Neural progenitor cell (in vitro differentiated cells): ENCODE data around the gene CALCA. TPM values are rescaled to one million over a fixed set of nuclear protein-coding genes. Genes with fewer than 3 reads are reported as not detected.
"Not testable (repeated sequence)": the region's sequence is repeated elsewhere in the genome, so short reads cannot be mapped to it uniquely, and the experiment has no call there.

ENCODE experiments used
- DNase-seq: peaks from one replicate; pipeline ENCODE4 v3.0.0-alpha.2; 2016; ENCODE audit warnings: low spot score
- H2AFZ ChIP-seq: fragments of 200-600 bp; sonication (generic); replicated peaks from 2 replicates; pipeline ENCODE4 v1.6.1; 2016; ENCODE audit warnings: antibody characterized with exemption
- H3F3A ChIP-seq: fragments of 200-600 bp; sonication (generic); 2 replicates; pipeline ENCODE4 v1.6.1; 2016; ENCODE audit warnings: antibody characterized with exemption, low read depth
- H3K27ac ChIP-seq: fragments of 200-600 bp; sonication (generic); 2 replicates; pipeline ENCODE4 v1.5.1; 2016; ENCODE audit warnings: mild to moderate bottlenecking
- H3K27me3 ChIP-seq: fragments of 200-600 bp; sonication (generic); 2 replicates; pipeline ENCODE4 v1.6.1; 2016; ENCODE audit warnings: mild to moderate bottlenecking, moderate library complexity
- H3K36me3 ChIP-seq: fragments of 200-600 bp; sonication (generic); 2 replicates; pipeline ENCODE4 v1.5.1; 2016
- H3K4me1 ChIP-seq: fragments of 200-600 bp; sonication (generic); 2 replicates; pipeline ENCODE4 v1.6.1; 2016; ENCODE audit warnings: mixed run types
- H3K4me2 ChIP-seq: fragments of 200-600 bp; sonication (generic); 2 replicates; pipeline ENCODE4 v1.6.1; 2016
- H3K4me3 ChIP-seq: fragments of 200-600 bp; sonication (generic); 2 replicates; pipeline ENCODE4 v1.5.1; 2016
- H3K79me2 ChIP-seq: fragments of 200-600 bp; sonication (generic); 2 replicates; pipeline ENCODE4 v1.6.1; 2016; ENCODE audit warnings: low read depth
- H3K9ac ChIP-seq: fragments of 200-600 bp; sonication (generic); 2 replicates; pipeline ENCODE4 v1.6.1; 2016
- H3K9me3 ChIP-seq: fragments of 200-600 bp; sonication (generic); 2 replicates; pipeline ENCODE4 v1.5.1; 2016; ENCODE audit warnings: low read depth
- H4K20me1 ChIP-seq: fragments of 200-600 bp; sonication (generic); 2 replicates; pipeline ENCODE4 v1.6.1; 2016; ENCODE audit warnings: low read depth
- H3K27ac Mint-ChIP-seq: 3 replicates; pipeline ENCODE4 v1.8.0; 2021; ENCODE audit warnings: mixed read lengths
- H3K27me3 Mint-ChIP-seq: 2 replicates; pipeline ENCODE4 v1.8.0; 2022; ENCODE audit warnings: low read depth, mild to moderate bottlenecking, inconsistent platforms, moderate library complexity, mixed read lengths; ENCODE audit not compliant: insufficient read depth
- H3K36me3 Mint-ChIP-seq: 3 replicates; pipeline ENCODE4 v1.8.0; 2021; ENCODE audit warnings: mixed read lengths
- H3K4me1 Mint-ChIP-seq: 3 replicates; pipeline ENCODE4 v1.8.0; 2021; ENCODE audit warnings: mixed read lengths
- H3K4me3 Mint-ChIP-seq: 3 replicates; pipeline ENCODE4 v1.8.0; 2021; ENCODE audit warnings: mild to moderate bottlenecking, moderate library complexity, mixed read lengths
- H3K9me3 Mint-ChIP-seq: 3 replicates; pipeline ENCODE4 v1.8.0; 2020; ENCODE audit warnings: mixed read lengths
- EZH2 ChIP-seq: fragments of 200-600 bp; sonication (generic); IDR thresholded peaks from 2 replicates; pipeline ENCODE4 v1.6.1; 2017; ENCODE audit warnings: antibody characterized with exemption, mild to moderate bottlenecking, moderate library complexity
- EZH2phosphoT487 ChIP-seq: fragments of 200-600 bp; sonication (generic); IDR thresholded peaks from 2 replicates; pipeline ENCODE4 v1.6.1; 2017; ENCODE audit warnings: antibody characterized with exemption
- total RNA-seq: library from RNA; depleted of rRNA; stranded (reverse); fragments of >200 nt; gene quantifications from 2 replicates; pipeline ENCODE4 v1.2.3, GENCODE V29; 2015; ENCODE audit warnings: low replicate concordance
- TF ChIP-seq, protein P1 (sequence below): fragments of 200-600 bp; sonication (generic); IDR thresholded peaks from 2 replicates; pipeline ENCODE4 v1.5.1; 2017; ENCODE audit warnings: antibody characterized with exemption, mild to moderate bottlenecking

The CALCA gene
- total RNA-seq, 1 donor from 2014 or later = not detected

DNA sequence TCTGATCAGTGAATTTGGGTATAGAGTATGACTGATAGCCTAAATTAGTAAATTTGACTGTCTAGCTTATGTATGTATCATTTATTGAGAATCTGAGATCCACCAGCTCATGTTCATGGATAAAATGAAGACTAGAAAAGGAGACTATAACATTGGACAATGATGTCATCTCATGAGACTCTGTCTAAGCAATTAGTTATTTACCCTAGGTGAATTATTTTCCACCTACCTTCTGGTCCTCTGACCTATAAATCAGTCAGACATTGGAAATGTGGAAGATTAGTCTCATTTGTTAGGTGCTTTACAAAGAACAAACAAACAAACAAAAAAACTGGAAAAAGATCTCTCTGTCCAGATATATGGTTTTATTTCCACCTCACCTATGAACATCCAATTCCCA, 38.7 kb upstream of the CALCA start:
- Mint-ChIP-seq H3K36me3 (no peaks in the 10 kb centered on the region), H3K9me3 (peaks cover 2% of the 10 kb centered on the region), H3K4me3 (no peak overlapping the region), H3K27me3 (no peaks in the 10 kb centered on the region), H3K4me1 (peaks cover 3% of the 10 kb centered on the region), H3K27ac (no peak overlapping the region)
- Histone ChIP-seq H2AFZ (no peak overlapping the region), H3K27me3 (peaks cover 35% of the 10 kb centered on the region), H3F3A (no peaks in the 10 kb centered on the region), H3K4me3 (no peak overlapping the region), H3K9me3 (no peaks in the 10 kb centered on the region), H3K79me2 (no peaks in the 10 kb centered on the region), H4K20me1 (no peaks in the 10 kb centered on the region), H3K9ac (no peak overlapping the region), H3K4me1 (no peaks in the 10 kb centered on the region), H3K27ac (no peak overlapping the region), H3K4me2 (no peak overlapping the region), H3K36me3 (no peaks in the 10 kb centered on the region)
- TF ChIP-seq EZH2phosphoT487 = no peak
- no peak for TF ChIP-seq EZH2
- TF ChIP-seq, protein P1, sequence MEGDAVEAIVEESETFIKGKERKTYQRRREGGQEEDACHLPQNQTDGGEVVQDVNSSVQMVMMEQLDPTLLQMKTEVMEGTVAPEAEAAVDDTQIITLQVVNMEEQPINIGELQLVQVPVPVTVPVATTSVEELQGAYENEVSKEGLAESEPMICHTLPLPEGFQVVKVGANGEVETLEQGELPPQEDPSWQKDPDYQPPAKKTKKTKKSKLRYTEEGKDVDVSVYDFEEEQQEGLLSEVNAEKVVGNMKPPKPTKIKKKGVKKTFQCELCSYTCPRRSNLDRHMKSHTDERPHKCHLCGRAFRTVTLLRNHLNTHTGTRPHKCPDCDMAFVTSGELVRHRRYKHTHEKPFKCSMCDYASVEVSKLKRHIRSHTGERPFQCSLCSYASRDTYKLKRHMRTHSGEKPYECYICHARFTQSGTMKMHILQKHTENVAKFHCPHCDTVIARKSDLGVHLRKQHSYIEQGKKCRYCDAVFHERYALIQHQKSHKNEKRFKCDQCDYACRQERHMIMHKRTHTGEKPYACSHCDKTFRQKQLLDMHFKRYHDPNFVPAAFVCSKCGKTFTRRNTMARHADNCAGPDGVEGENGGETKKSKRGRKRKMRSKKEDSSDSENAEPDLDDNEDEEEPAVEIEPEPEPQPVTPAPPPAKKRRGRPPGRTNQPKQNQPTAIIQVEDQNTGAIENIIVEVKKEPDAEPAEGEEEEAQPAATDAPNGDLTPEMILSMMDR = no peak
- DNase-seq = no peak

DNA sequence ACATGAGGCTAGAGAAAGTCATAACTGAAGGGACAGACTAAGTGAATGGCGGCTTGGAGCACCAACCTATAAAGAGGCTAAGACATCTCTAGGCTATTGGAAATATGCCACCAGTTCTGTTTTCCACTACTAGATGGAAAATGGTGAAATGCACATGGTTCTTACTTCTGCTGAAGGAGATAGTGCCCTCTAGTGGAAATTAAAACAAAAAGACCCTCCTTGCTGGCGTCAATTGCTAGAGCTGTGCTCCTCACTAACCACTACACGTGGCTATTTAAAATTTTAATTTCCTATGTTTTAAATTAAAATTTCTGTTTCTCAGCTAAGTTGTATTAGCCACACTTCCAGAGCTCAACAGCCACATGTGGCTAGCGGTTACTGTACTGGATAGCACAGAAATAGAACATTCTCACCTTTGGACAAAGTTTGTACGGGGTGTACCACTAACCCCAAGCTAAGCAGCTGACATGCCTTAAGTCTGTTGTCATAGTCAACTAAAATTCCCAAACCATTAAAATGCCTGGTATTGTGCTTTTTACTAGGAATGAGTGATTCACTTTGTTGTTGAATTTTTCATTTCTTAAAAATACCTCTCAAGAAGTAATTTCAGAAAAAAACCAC, 34.1 kb upstream of the CALCA start:
- H3K4me3 Mint-ChIP-seq = no peak overlapping the region

DNA sequence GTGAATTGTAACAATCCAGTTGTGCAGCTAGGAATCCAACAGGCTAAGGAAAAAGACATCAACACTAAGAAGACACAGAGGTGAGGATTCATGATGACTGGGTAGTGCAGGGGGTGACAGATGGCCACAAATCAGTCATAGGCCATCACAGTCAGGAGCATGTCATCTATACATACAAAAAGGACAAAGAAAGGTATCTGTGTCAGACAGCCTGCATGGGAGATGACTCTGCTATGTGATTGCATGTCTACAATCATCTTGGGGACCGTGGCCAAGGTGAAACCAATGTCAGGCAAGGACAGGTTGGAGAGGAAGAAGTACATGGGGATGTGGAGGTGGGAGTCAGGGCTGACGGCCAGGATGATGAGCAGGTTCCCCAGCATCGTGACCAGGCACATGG, 16.0 kb upstream of the CALCA start:
- not testable (repeated sequence) for H3K4me3 ChIP-seq, H2AFZ ChIP-seq, H4K20me1 ChIP-seq, H3K36me3 ChIP-seq, H3K27ac ChIP-seq, H3K36me3 Mint-ChIP-seq, H3K27me3 Mint-ChIP-seq, H3K4me3 Mint-ChIP-seq, H3K4me1 ChIP-seq, H3K9ac ChIP-seq, H3K27ac Mint-ChIP-seq, H3K79me2 ChIP-seq, DNase-seq, H3K9me3 ChIP-seq, H3K4me1 Mint-ChIP-seq, H3K9me3 Mint-ChIP-seq, H3K4me2 ChIP-seq, H3F3A ChIP-seq
- peaks cover 16% of the 10 kb centered on the region for H3K27me3 ChIP-seq

More for the DNA sequence above, 34.1 kb upstream of the CALCA start:
- H3K36me3 Mint-ChIP-seq = no peaks in the 10 kb centered on the region
- Histone ChIP-seq H3K9ac (no peak overlapping the region), H3K27me3 (peaks cover 58% of the 10 kb centered on the region), H3K36me3 (no peaks in the 10 kb centered on the region), H3K79me2 (no peaks in the 10 kb centered on the region), H3K4me1 (no peaks in the 10 kb centered on the region), H3K4me3 (no peak overlapping the region), H3K27ac (no peak overlapping the region), H4K20me1 (no peaks in the 10 kb centered on the region), H3K9me3 (no peaks in the 10 kb centered on the region), H3K4me2 (no peak overlapping the region), H3F3A (no peaks in the 10 kb centered on the region), H2AFZ (no peak overlapping the region)
- TF ChIP-seq EZH2phosphoT487 = no peak
- TF ChIP-seq, protein P1 = peak; percentile 61
- no peak for TF ChIP-seq EZH2
- peaks cover 3% of the 10 kb centered on the region for H3K4me1 Mint-ChIP-seq
- no peak overlapping the region for H3K27ac Mint-ChIP-seq
- H3K27me3 Mint-ChIP-seq = no peaks in the 10 kb centered on the region
- H3K9me3 Mint-ChIP-seq = peaks cover 2% of the 10 kb centered on the region
- DNase-seq = peak; percentile 26

DNA sequence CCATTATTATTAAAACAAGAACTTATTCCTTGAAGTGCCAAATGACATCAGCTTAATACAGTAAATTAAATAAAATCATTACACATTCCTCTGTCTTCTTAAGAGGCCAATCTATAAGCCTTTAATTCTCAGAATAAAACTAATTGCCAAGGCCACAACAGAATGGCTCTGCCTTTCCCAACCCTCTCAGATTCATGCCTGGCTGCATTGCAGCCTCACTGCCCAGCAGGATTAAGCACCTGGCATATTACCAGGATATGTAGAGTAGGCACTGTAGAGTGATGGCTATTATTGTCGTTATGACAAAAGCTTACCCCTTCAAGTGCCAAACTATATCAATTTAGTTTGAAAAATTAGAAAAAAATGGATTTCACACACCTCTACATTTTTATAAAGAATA, 9.4 kb upstream of the CALCA start:
- no peaks in the 10 kb centered on the region for H4K20me1 ChIP-seq
- Mint-ChIP-seq H3K9me3 (no peaks in the 10 kb centered on the region), H3K4me1 (no peaks in the 10 kb centered on the region), H3K4me3 (no peak overlapping the region), H3K27me3 (no peaks in the 10 kb centered on the region), H3K36me3 (no peaks in the 10 kb centered on the region), H3K27ac (no peak overlapping the region)
- H3K36me3 ChIP-seq = no peaks in the 10 kb centered on the region
- no peak for TF ChIP-seq EZH2
- TF ChIP-seq, protein P1 = no peak
- TF ChIP-seq EZH2phosphoT487 = no peak
- no peak for DNase-seq
- H3K9me3 ChIP-seq = no peaks in the 10 kb centered on the region
- no peak overlapping the region for H2AFZ ChIP-seq
- H3K4me2 ChIP-seq = no peak overlapping the region
- H3K9ac ChIP-seq = no peak overlapping the region
- no peaks in the 10 kb centered on the region for H3F3A ChIP-seq
- peaks cover 58% of the 10 kb centered on the region for H3K27me3 ChIP-seq
- H3K4me1 ChIP-seq = no peaks in the 10 kb centered on the region
- H3K27ac ChIP-seq = no peak overlapping the region
- H3K4me3 ChIP-seq = no peak overlapping the region
- H3K79me2 ChIP-seq = no peaks in the 10 kb centered on the region
